Measurements from ENCODE around the gene ZNF397.

DNA sequence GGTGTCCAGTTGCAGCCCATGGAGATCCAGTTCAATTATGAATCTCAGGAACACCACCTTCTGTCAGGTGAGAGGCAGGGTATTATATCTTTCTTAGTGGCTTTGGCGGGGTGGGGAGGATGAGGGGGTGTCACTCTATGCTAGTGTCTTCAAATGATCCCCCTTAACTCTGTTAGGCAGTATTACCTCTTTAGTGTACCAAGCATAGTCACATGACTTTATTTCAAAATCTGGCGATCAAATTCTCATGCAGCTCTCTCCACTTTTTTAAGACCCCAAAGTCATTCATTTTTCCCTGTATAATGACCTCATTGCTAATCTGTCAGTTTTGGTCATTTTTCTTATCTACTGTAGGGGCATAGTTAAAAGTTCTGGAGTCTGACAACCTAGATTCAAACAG, 50.3 kb downstream of the ZNF397 start:
- TF ChIP-seq, protein P1, sequence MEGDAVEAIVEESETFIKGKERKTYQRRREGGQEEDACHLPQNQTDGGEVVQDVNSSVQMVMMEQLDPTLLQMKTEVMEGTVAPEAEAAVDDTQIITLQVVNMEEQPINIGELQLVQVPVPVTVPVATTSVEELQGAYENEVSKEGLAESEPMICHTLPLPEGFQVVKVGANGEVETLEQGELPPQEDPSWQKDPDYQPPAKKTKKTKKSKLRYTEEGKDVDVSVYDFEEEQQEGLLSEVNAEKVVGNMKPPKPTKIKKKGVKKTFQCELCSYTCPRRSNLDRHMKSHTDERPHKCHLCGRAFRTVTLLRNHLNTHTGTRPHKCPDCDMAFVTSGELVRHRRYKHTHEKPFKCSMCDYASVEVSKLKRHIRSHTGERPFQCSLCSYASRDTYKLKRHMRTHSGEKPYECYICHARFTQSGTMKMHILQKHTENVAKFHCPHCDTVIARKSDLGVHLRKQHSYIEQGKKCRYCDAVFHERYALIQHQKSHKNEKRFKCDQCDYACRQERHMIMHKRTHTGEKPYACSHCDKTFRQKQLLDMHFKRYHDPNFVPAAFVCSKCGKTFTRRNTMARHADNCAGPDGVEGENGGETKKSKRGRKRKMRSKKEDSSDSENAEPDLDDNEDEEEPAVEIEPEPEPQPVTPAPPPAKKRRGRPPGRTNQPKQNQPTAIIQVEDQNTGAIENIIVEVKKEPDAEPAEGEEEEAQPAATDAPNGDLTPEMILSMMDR (IDR thresholded peaks at IDR 0.05) = no peak
- TF ChIP-seq ZFX (IDR thresholded peaks at IDR 0.05; ENCODE audit: borderline replicate concordance) = no peak
